ENCODE data around the gene SH3GL1.

Gene SH3GL1

GRCh38 chr19:4431808-4432674 is 31.7 kb upstream of the SH3GL1 start:
- DNase-seq (ENCODE audit: low read depth in 3 of 3): no peak

- no peak for DNase-seq (ENCODE audit: low read depth in 3 of 3)
Measured at GRCh38 chr19:4431296-4431695, 30.9 kb upstream of the SH3GL1 start.

DNA sequence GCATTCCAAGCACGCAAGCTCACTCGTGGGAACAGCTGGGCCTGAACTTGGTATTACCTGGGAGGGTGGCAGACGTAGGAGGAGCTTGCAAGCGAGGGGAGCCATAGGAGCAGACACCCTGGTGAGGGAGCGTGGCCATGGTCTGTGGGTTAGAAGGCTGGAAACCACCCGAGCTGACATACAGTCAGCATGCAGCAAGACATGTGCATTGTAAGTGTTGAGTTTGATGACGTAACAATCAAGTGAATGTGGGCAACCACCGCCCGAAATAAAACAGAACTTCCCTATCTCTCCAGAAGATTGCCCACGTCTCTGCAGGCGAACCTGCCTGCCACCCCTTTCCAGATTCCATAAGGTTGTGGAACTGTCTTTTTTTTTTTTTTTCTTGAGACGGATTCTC is 30.4 kb upstream of the SH3GL1 start:
- DNase-seq (ENCODE audit: low read depth in 3 of 3): no peak

GRCh38 chr19:4429771-4430171 is 29.4 kb upstream of the SH3GL1 start:
- no peak for DNase-seq (ENCODE audit: low read depth in 3 of 3)

DNA sequence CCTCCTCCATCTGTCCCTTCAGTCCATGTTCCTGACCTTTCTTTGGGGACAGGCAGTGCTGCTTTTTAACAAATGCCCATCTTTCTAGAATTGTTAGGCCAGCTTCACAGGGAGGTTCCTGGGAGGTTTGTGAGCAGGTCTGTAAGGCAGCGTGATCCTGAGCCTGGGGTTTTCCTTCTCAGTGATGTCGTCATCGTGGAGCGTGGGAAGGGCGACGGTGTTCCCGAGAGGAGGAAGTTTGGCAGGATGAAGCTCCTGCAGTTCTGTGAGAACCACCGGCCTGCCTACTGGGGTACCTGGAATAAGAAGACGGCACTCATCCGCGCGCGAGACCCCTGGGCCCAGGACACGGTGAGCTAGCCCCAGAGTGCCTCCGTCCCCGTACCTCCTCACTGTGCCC is 28.9 kb upstream of the SH3GL1 start:
- DNase-seq (ENCODE audit: low read depth in 3 of 3): no peak

DNA sequence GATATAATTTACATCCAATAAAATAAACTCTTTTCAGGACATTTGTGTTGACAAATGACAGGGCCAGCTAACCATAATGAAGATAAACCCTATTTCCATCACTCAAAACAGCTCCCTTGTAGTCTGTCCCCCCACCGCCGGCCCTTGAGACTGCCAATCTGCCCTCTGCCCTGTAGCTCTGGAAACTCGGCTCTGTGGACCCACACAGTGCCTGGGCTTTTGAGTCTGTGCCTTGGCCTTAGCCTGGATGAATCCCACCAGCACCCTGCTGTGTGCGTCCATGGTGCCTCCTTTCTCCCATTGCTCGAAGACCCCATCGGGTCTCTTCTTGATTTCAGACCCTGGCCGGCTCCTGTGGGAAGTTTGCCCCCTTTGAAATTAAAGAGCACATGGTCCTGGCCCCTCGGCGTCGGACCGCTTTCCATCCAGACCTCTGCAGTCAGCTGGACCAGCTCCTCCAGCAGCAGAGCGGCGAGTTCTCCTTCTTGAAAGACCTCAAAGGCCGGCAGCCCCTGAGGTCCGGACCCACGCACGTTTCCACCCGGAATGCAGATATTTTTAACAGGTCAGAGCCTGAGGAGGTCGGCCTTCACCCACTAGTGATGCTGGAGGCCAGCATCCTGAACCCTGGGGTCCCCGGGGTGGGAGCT is 28.1 kb upstream of the SH3GL1 start:
- no peak for DNase-seq (ENCODE audit: low read depth in 3 of 3)

- no peak for DNase-seq (ENCODE audit: low read depth in 3 of 3)
Measured at GRCh38 chr19:4425537-4425936, 25.2 kb upstream of the SH3GL1 start.

- no peak for DNase-seq (ENCODE audit: low read depth in 3 of 3)
Measured at GRCh38 chr19:4423416-4424126, 23.2 kb upstream of the SH3GL1 start.

DNA sequence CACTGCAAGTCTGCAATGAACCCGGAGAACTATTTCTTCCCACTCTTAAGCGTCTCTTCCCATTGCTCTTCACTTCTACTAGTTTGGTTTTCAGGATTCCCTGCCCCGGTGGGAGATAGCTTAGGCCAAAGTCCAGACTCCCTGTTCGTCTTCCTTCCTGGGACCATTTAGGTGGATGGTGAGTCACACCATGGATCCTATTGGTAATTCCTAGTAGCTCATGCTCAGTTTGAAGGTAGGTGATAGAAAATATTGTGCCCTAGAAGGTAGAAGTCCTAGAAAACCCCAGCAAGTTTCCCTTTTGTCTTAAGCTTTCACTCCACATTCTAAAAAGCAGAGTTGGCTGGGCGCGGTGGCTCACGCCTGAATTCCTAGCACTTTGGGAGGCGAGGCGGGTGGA is 15.9 kb upstream of the SH3GL1 start:
- DNase-seq (ENCODE audit: low read depth in 3 of 3): no peak

GRCh38 chr19:4415352-4415751 is 15.0 kb upstream of the SH3GL1 start:
- no peak for DNase-seq (ENCODE audit: low read depth in 3 of 3)

DNA sequence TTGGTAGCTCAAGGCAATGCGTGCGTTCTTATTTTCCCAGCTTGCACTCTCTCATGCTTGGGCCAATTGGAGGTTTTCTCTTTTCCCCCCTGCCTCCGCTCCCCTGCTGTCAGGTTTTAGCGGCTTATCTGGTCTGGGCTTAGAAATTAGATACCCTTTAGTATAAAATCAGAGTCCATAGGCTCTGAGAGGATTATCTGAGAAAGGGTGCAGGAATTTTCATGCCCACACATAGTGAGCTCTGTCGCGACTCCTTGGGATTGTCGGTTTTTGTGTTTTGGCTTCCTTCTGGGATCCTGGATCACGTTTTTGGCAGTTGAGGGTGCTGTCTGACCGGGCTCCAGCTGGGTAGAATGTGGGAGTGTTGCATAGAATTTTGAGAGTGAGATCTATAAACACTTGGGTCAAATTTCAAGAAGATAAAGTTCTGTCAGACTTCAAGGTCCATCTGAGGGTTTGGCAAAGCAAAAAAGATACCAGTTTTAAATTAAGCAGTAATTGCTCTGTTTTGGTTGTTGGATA is 14.5 kb upstream of the SH3GL1 start:
- DNase-seq (ENCODE audit: low read depth in 3 of 3): no peak

DNA sequence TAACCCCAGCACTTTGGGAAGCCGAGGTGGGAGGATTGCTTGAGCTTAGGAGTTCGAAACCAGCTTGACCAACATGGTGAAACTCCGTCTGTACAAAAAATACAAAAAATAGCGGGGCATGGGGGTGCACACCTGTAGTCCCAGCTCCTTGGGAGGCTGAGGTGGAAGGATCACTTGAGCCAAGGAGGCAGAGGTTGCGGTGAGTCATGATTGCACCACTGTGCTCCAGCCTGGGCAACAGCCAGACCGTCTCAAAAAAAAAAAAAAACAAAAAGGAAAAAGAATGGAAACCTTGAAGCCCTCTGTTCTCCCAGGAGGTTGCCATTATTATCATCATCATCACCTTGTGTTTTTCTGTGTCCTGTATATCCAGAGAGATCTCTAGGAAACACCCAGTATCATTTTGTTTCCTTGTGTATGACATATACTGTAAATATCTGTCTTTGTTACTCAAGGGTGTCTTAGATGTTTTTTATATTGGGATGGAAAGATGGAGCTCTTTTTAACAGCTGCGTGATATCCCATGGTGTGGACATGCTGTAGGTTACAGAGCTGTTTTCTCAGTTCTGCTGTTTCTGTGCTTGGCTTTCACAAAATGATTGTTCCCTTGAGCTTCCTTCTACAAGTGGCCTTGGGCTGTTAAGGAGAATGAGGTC is 13.9 kb upstream of the SH3GL1 start:
- no peak for DNase-seq (ENCODE audit: low read depth in 3 of 3)

GRCh38 chr19:4413588-4413987 is 13.2 kb upstream of the SH3GL1 start:
- DNase-seq (ENCODE audit: low read depth in 3 of 3): no peak

- DNase-seq (ENCODE audit: low read depth in 3 of 3): no peak
Measured at GRCh38 chr19:4409123-4409933, 9.0 kb upstream of the SH3GL1 start.

- DNase-seq (ENCODE audit: low read depth in 3 of 3): no peak
Measured at GRCh38 chr19:4406626-4407025, 6.3 kb upstream of the SH3GL1 start.

DNA sequence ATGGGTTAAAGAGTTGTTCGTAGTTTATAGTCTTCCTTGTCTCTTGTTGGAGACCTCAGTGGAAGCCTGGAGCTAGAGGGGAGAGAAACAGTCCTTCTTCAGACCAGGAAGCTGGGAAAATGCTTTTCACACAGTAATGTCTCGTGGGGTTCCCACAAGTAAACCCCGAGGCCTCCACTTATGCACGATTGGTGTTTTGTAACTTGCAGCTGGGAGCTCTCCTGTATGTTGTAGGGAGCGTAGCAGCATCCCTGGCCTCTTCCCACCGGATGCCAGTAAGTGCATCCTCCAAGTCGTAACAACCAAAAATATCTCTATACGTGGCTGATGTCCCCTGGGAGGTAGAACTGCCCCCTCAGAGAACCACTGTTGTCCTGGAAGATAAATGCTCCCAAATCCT is 5.6 kb upstream of the SH3GL1 start:
- DNase-seq (ENCODE audit: low read depth in 3 of 3): no peak

GRCh38 chr19:4403005-4403761 is 2.8 kb upstream of the SH3GL1 start:
- no peak for DNase-seq (ENCODE audit: low read depth in 3 of 3)

- DNase-seq (ENCODE audit: low read depth in 3 of 3): peak; percentile 98 to 99 (median 99)
Measured at GRCh38 chr19:4402171-4403004, 2.0 kb upstream of the SH3GL1 start, which contains the start of gene CHAF1A. TSS of gene CHAF1A (plus strand) at chr19:4402640. CDS start at chr19:4402763, 123 bp downstream.

DNA sequence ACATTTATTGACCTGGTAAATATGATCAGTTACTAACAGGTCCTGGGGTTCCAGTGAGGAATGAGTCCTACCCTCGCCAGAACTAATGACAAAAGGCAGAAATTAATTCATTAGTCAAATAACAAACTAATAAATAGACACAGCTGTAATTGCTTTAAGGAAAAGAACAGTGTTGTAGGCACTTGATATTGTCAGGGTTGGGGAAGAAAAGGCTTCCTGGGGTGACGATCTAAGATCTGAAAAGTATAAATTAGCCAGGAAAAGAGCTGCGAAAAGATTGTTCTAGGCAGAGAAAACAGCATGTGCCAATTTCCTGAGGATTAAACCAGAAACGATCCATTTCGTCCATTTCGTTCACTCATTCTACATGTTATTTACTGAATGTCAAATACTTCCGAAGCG is 1.4 kb upstream of the SH3GL1 start:
- no peak for DNase-seq (ENCODE audit: low read depth in 3 of 3)

All from stimulated activated CD4-positive, alpha-beta T cell treated with anti-CD3 and anti-CD28 coated beads, TNF-alpha, amount 100 ng/mL, for 24 hours (primary cell).